Activated T-helper 1 cell treated with anti-CD3 and anti-CD28 coated beads, Interleukin-12 subunit alpha, Interleukin-12 subunit beta, Interleukin-2, Interleukin-4 antibody, amounts not matched to agents 30 ng/mL and 10 ng/mL and 1 ng/mL, durations not matched to agents 14 hours and 24 hours and 36 hours (primary cell): ENCODE results near the gene TAB2. TPM values are rescaled to one million over a fixed set of nuclear protein-coding genes. Genes with fewer than 3 reads are reported as not detected.
A peak's percentile ranks its signal among the peaks of the same experiment; 100 is the strongest.

ENCODE experiments used
- DNase-seq: peaks from one replicate; pipeline ENCODE4 v3.0.0; 2021; ENCODE audit warnings: low spot score
- H3K27ac Mint-ChIP-seq: one replicate; pipeline ENCODE4 v1.8.0; 2021; ENCODE audit warnings: mild to moderate bottlenecking, mixed read lengths
- H3K27me3 Mint-ChIP-seq: one replicate; pipeline ENCODE4 v1.8.0; 2022; ENCODE audit warnings: mild to moderate bottlenecking, moderate library complexity, mixed read lengths; ENCODE audit not compliant: insufficient read depth
- H3K36me3 Mint-ChIP-seq: one replicate; pipeline ENCODE4 v1.8.0; 2021; ENCODE audit warnings: low read depth, mixed read lengths
- H3K4me1 Mint-ChIP-seq: one replicate; pipeline ENCODE4 v1.8.0; 2021; ENCODE audit warnings: low read depth, mixed read lengths
- H3K4me3 Mint-ChIP-seq: one replicate; pipeline ENCODE4 v1.8.0; 2021; ENCODE audit warnings: mild to moderate bottlenecking, moderate library complexity, mixed read lengths
- H3K9me3 Mint-ChIP-seq: one replicate; pipeline ENCODE4 v1.8.0; 2021; ENCODE audit warnings: mixed read lengths
- intact Hi-C: fragments of 100-400 bp; cut with micrococcal nuclease; formaldehyde crosslinking; loops from one replicate; pipeline ENCODE4 v1.15.1; 2024
- total RNA-seq: library from RNA; stranded (reverse); gene quantifications from 2 replicates; pipeline ENCODE4 v1.2.3, GENCODE V29; 2022

Gene TAB2
- total RNA-seq, 1 donor from 2014 or later, result 157 TPM

GRCh38 chr6:149414821-149415220 is 97.3 kb downstream of the TAB2 start:
- Mint-ChIP-seq H3K36me3 (peaks cover 48% of the 10 kb centered on the region), H3K27me3 (no peaks in the 10 kb centered on the region), H3K9me3 (no peaks in the 10 kb centered on the region), H3K27ac (peak overlapping the region; percentile 30), H3K4me3 (no peak overlapping the region), H3K4me1 (peaks cover 50% of the 10 kb centered on the region)
- DNase-seq, result no peak
- intact Hi-C loops, result no loop called here

- H3K4me3 Mint-ChIP-seq, result no peak overlapping the region
- peaks cover 37% of the 10 kb centered on the region for H3K4me1 Mint-ChIP-seq
- no peak overlapping the region for H3K27ac Mint-ChIP-seq
- no peaks in the 10 kb centered on the region for H3K9me3 Mint-ChIP-seq
- no peaks in the 10 kb centered on the region for H3K27me3 Mint-ChIP-seq
- DNase-seq, result no peak
- peaks cover 18% of the 10 kb centered on the region for H3K36me3 Mint-ChIP-seq
- intact Hi-C loops, result no loop called here
Observed at GRCh38 chr6:149419696-149420404, 102.3 kb downstream of the TAB2 start.

GRCh38 chr6:149421132-149421531 is 103.6 kb downstream of the TAB2 start:
- H3K27ac Mint-ChIP-seq, result no peak overlapping the region
- no peak for DNase-seq
- no peaks in the 10 kb centered on the region for H3K9me3 Mint-ChIP-seq
- intact Hi-C loops, result no loop called here
- peaks cover 11% of the 10 kb centered on the region for H3K36me3 Mint-ChIP-seq
- no peak overlapping the region for H3K4me3 Mint-ChIP-seq
- peaks cover 29% of the 10 kb centered on the region for H3K4me1 Mint-ChIP-seq
- no peaks in the 10 kb centered on the region for H3K27me3 Mint-ChIP-seq

- Mint-ChIP-seq H3K4me1 (peaks cover 24% of the 10 kb centered on the region), H3K27ac (no peak overlapping the region), H3K36me3 (peaks cover 10% of the 10 kb centered on the region), H3K9me3 (no peaks in the 10 kb centered on the region), H3K27me3 (no peaks in the 10 kb centered on the region), H3K4me3 (no peak overlapping the region)
- intact Hi-C loops, result no loop called here
- DNase-seq, result no peak
Observed at GRCh38 chr6:149422581-149422980, 105.1 kb downstream of the TAB2 start.

- no peaks in the 10 kb centered on the region for H3K9me3 Mint-ChIP-seq
- H3K27me3 Mint-ChIP-seq, result no peaks in the 10 kb centered on the region
- H3K27ac Mint-ChIP-seq, result no peak overlapping the region
- intact Hi-C loops, result no loop called here
- no peak for DNase-seq
- H3K36me3 Mint-ChIP-seq, result peaks cover 12% of the 10 kb centered on the region
- H3K4me3 Mint-ChIP-seq, result no peak overlapping the region
- peaks cover 17% of the 10 kb centered on the region for H3K4me1 Mint-ChIP-seq
Observed at GRCh38 chr6:149423964-149424440, 106.5 kb downstream of the TAB2 start.

GRCh38 chr6:149425224-149425623 is 107.7 kb downstream of the TAB2 start:
- no peak for DNase-seq
- intact Hi-C loops, result no loop called here
- Mint-ChIP-seq H3K9me3 (no peaks in the 10 kb centered on the region), H3K27me3 (no peaks in the 10 kb centered on the region), H3K36me3 (peaks cover 10% of the 10 kb centered on the region), H3K27ac (no peak overlapping the region), H3K4me3 (no peak overlapping the region), H3K4me1 (peaks cover 11% of the 10 kb centered on the region)

GRCh38 chr6:149425754-149426153 is 108.2 kb downstream of the TAB2 start:
- H3K4me1 Mint-ChIP-seq, result peaks cover 6% of the 10 kb centered on the region
- no peaks in the 10 kb centered on the region for H3K9me3 Mint-ChIP-seq
- no peaks in the 10 kb centered on the region for H3K27me3 Mint-ChIP-seq
- intact Hi-C loops, result no loop called here
- H3K36me3 Mint-ChIP-seq, result peaks cover 10% of the 10 kb centered on the region
- no peak for DNase-seq
- H3K4me3 Mint-ChIP-seq, result no peak overlapping the region
- H3K27ac Mint-ChIP-seq, result no peak overlapping the region

- H3K27ac Mint-ChIP-seq, result no peak overlapping the region
- no peak for DNase-seq
- peaks cover 13% of the 10 kb centered on the region for H3K4me1 Mint-ChIP-seq
- no peaks in the 10 kb centered on the region for H3K9me3 Mint-ChIP-seq
- H3K4me3 Mint-ChIP-seq, result no peak overlapping the region
- peaks cover 8% of the 10 kb centered on the region for H3K36me3 Mint-ChIP-seq
- H3K27me3 Mint-ChIP-seq, result no peaks in the 10 kb centered on the region
- intact Hi-C loops, result no loop called here
Observed at GRCh38 chr6:149428606-149429005, 111.1 kb downstream of the TAB2 start.

GRCh38 chr6:149429427-149430360 is 112.2 kb downstream of the TAB2 start:
- H3K4me3 Mint-ChIP-seq, result no peak overlapping the region
- intact Hi-C loops, result loop anchor here (5.0 kb wide), 2 partner anchors 287 to 852 kb away; no protein-coding TSS in a partner anchor
- H3K27ac Mint-ChIP-seq, result no peak overlapping the region

GRCh38 chr6:149431905-149432775 is 114.6 kb downstream of the TAB2 start:
- H3K27ac Mint-ChIP-seq, result peak overlapping the region; percentile 79

More at GRCh38 chr6:149429427-149430360, 112.2 kb downstream of the TAB2 start:
- H3K9me3 Mint-ChIP-seq, result no peaks in the 10 kb centered on the region
- DNase-seq, result no peak
- H3K4me1 Mint-ChIP-seq, result peaks cover 19% of the 10 kb centered on the region
- H3K27me3 Mint-ChIP-seq, result no peaks in the 10 kb centered on the region
- H3K36me3 Mint-ChIP-seq, result peaks cover 8% of the 10 kb centered on the region

GRCh38 chr6:149433405-149433804 is 115.9 kb downstream of the TAB2 start:
- H3K27me3 Mint-ChIP-seq, result no peaks in the 10 kb centered on the region
- H3K27ac Mint-ChIP-seq, result no peak overlapping the region
- no peaks in the 10 kb centered on the region for H3K9me3 Mint-ChIP-seq
- intact Hi-C loops, result loop anchor here (2.0 to 5.0 kb wide), 5 partner anchors 115 to 856 kb away; no protein-coding TSS in a partner anchor
- H3K4me1 Mint-ChIP-seq, result peaks cover 35% of the 10 kb centered on the region
- DNase-seq, result no peak
- H3K4me3 Mint-ChIP-seq, result no peak overlapping the region
- peaks cover 2% of the 10 kb centered on the region for H3K36me3 Mint-ChIP-seq

More at GRCh38 chr6:149431905-149432775, 114.6 kb downstream of the TAB2 start:
- peak; percentile 79 for DNase-seq
- no peaks in the 10 kb centered on the region for H3K27me3 Mint-ChIP-seq
- H3K4me1 Mint-ChIP-seq, result peaks cover 23% of the 10 kb centered on the region
- peak overlapping the region; percentile 48 for H3K4me3 Mint-ChIP-seq
- H3K36me3 Mint-ChIP-seq, result peaks cover 2% of the 10 kb centered on the region
- intact Hi-C loops, result loop anchor here (1.0 to 5.0 kb wide), 8 partner anchors 85 to 855 kb away; no protein-coding TSS in a partner anchor
- no peaks in the 10 kb centered on the region for H3K9me3 Mint-ChIP-seq

GRCh38 chr6:149433881-149434280 is 116.4 kb downstream of the TAB2 start:
- Mint-ChIP-seq H3K4me3 (no peak overlapping the region), H3K36me3 (peaks cover 2% of the 10 kb centered on the region), H3K9me3 (no peaks in the 10 kb centered on the region), H3K27ac (no peak overlapping the region), H3K27me3 (no peaks in the 10 kb centered on the region), H3K4me1 (peaks cover 39% of the 10 kb centered on the region)
- intact Hi-C loops, result loop anchor here (2.0 to 5.0 kb wide), 5 partner anchors 115 to 857 kb away; no protein-coding TSS in a partner anchor
- DNase-seq, result no peak
